ENCODE results near the gene ITGB7. TPM values are rescaled to one million over a fixed set of nuclear protein-coding genes. Genes with fewer than 3 reads are reported as not detected.

ITGB7 gene
- total and polyA plus RNA-seq, 12 donors, result 0.33 to 7.4 (median 3.7) TPM

GRCh38 chr12:53197011-53197640 lies 9.9 kb downstream of the ITGB7 start:
- intact Hi-C loops (cut with DNase I), result loop anchor here (5.0 to 10.0 kb wide), 3 partner anchors 35 to 132 kb away; no protein-coding TSS in a partner anchor
- Histone ChIP-seq H3K27ac (no peak overlapping the region), H3K4me1 (replicated peaks in 1 of 2) (peaks cover 4 to 12% of the 10 kb centered on the region in 2 donors), H3K36me3 (replicated peaks in 1 of 2) (no peaks in the 10 kb centered on the region), H3K9me3 (replicated peaks in 1 of 3) (no peaks in the 10 kb centered on the region), H3K27me3 (no peaks in the 10 kb centered on the region), H3K4me3 (peak overlapping the region in 1 of 4 donors; percentile 38)
- no peak for DNase-seq
- TF ChIP-seq POLR2A (IDR thresholded peaks at IDR 0.05) (no peak), CTCF (IDR thresholded peaks at IDR 0.05) (no peak)
- 65 to 90% (median 79%) methylated on average over 7 to 19 of the region's 19 CpGs for WGBS, 4 donors

- no peak for DNase-seq
Measured at GRCh38 chr12:53196486-53196885, 10.6 kb downstream of the ITGB7 start.

GRCh38 chr12:53195516-53196420 lies 11.3 kb downstream of the ITGB7 start:
- TF ChIP-seq CTCF (IDR thresholded peaks at IDR 0.05), result no peak
- TF ChIP-seq POLR2A (IDR thresholded peaks at IDR 0.05), result no peak
- no peak overlapping the region for H3K27ac ChIP-seq
- 88 to 95% (median 93%) methylated on average over 9 to 10 of the region's 10 CpGs for WGBS, 4 donors
- intact Hi-C loops (cut with DNase I), result loop anchor here (5.0 to 10.0 kb wide), 3 partner anchors 33 to 131 kb away; no protein-coding TSS in a partner anchor
- no peaks in the 10 kb centered on the region for H3K9me3 ChIP-seq (replicated peaks in 1 of 3)
- H3K36me3 ChIP-seq (replicated peaks in 1 of 2), result no peaks in the 10 kb centered on the region
- peaks cover 4 to 12% of the 10 kb centered on the region in 2 donors for H3K4me1 ChIP-seq (replicated peaks in 1 of 2)
- no peak for DNase-seq
- no peaks in the 10 kb centered on the region for H3K27me3 ChIP-seq
- no peak overlapping the region for H3K4me3 ChIP-seq

More at GRCh38 chr12:53196486-53196885, 10.6 kb downstream of the ITGB7 start:
- intact Hi-C loops (cut with DNase I), result loop anchor here (5.0 to 10.0 kb wide), 3 partner anchors 34 to 132 kb away; no protein-coding TSS in a partner anchor
- Histone ChIP-seq H3K36me3 (replicated peaks in 1 of 2) (no peaks in the 10 kb centered on the region), H3K4me3 (no peak overlapping the region), H3K27me3 (no peaks in the 10 kb centered on the region), H3K27ac (no peak overlapping the region), H3K9me3 (replicated peaks in 1 of 3) (no peaks in the 10 kb centered on the region), H3K4me1 (replicated peaks in 1 of 2) (peaks cover 4 to 12% of the 10 kb centered on the region in 2 donors)
- 87 to 90% (median 88%) methylated on average over 14 of the region's 14 CpGs for WGBS, 4 donors
- TF ChIP-seq POLR2A (IDR thresholded peaks at IDR 0.05) (no peak), CTCF (IDR thresholded peaks at IDR 0.05) (no peak)

- no peak for DNase-seq
- intact Hi-C loops (cut with DNase I), result loop anchor here (5.0 to 10.0 kb wide), 3 partner anchors 33 to 130 kb away; no protein-coding TSS in a partner anchor
- TF ChIP-seq POLR2A (IDR thresholded peaks at IDR 0.05) (no peak), CTCF (IDR thresholded peaks at IDR 0.05) (no peak)
- H3K36me3 ChIP-seq (replicated peaks in 1 of 2), result no peaks in the 10 kb centered on the region
- 80 to 96% (median 93%) methylated on average over 1 of the region's 1 CpG for WGBS, 4 donors
- H3K4me1 ChIP-seq (replicated peaks in 1 of 2), result peaks cover 4 to 14% of the 10 kb centered on the region in 2 donors
- H3K9me3 ChIP-seq (replicated peaks in 1 of 3), result no peaks in the 10 kb centered on the region
- H3K27me3 ChIP-seq, result no peaks in the 10 kb centered on the region
- no peak overlapping the region for H3K4me3 ChIP-seq
- no peak overlapping the region for H3K27ac ChIP-seq
Measured at GRCh38 chr12:53194973-53195372, 12.1 kb downstream of the ITGB7 start.

Measured in adrenal gland (tissue), 12 donors.